WTC11 (cell line): Measurements from ENCODE around the gene KCND1. TPM values are rescaled to one million over a fixed set of nuclear protein-coding genes. Genes with fewer than 3 reads are reported as not detected.

Experiments used
- ATAC-seq: fragments of 200-7000 bp; cut with Tn5 transposase; 2 replicates; pipeline ENCODE4 v1.10.0; 2021; ENCODE audit warnings: mild to moderate bottlenecking, moderate library complexity
- CTCF ChIA-PET: fragments of 300-600 bp; sonication (Branson Sonifier 250); formaldehyde crosslinking; loops from one replicate; lab custom pipeline; 2021; ENCODE audit warnings: antibody characterized with exemption; lab: Charles Lee
- POLR2A ChIA-PET: fragments of 350-600 bp; sonication (Branson Sonifier 250); formaldehyde crosslinking; loops from one replicate; lab custom pipeline; 2021; ENCODE audit warnings: antibody characterized with exemption; lab: Charles Lee
- DNase-seq: peaks from one replicate; pipeline ENCODE4 v3.0.0; 2021; ENCODE audit warnings: low spot score
- H3K27ac Mint-ChIP-seq: 2 replicates; pipeline ENCODE4 v1.8.0; 2021; ENCODE audit warnings: mixed read lengths
- H3K27me3 Mint-ChIP-seq: 2 replicates; pipeline ENCODE4 v1.8.0; 2021; ENCODE audit warnings: low read depth, mild to moderate bottlenecking, moderate library complexity, mixed read lengths
- H3K36me3 Mint-ChIP-seq: 2 replicates; pipeline ENCODE4 v1.8.0; 2021; ENCODE audit warnings: mixed read lengths
- H3K4me1 Mint-ChIP-seq: 2 replicates; pipeline ENCODE4 v1.8.0; 2022; ENCODE audit warnings: mixed read lengths
- H3K4me3 Mint-ChIP-seq: 2 replicates; pipeline ENCODE4 v1.8.0; 2021; ENCODE audit warnings: mild to moderate bottlenecking, moderate library complexity, mixed read lengths
- H3K9me3 Mint-ChIP-seq: 2 replicates; pipeline ENCODE4 v1.8.0; 2021; ENCODE audit warnings: mixed read lengths
- AFF4 ChIP-seq: sonication (generic); formaldehyde crosslinking; IDR thresholded peaks from 2 replicates; pipeline ENCODE4 v1.8.1; 2023; ENCODE audit warnings: mild to moderate bottlenecking, missing genetic modification reagents, borderline replicate concordance
- ATF1 ChIP-seq: sonication (generic); formaldehyde crosslinking; IDR thresholded peaks from 2 replicates; pipeline ENCODE4 v1.8.1; 2023; ENCODE audit warnings: mild to moderate bottlenecking, moderate library complexity, missing genetic modification reagents
- ATF2 ChIP-seq: sonication (generic); formaldehyde crosslinking; IDR thresholded peaks from 2 replicates; pipeline ENCODE4 v1.8.1; 2022; ENCODE audit warnings: low read depth, missing genetic modification reagents, borderline replicate concordance
- ATF3 ChIP-seq: sonication (generic); formaldehyde crosslinking; conservative IDR thresholded peaks from 2 replicates; pipeline ENCODE4 v1.8.1; 2022; ENCODE audit warnings: mild to moderate bottlenecking, missing genetic modification reagents
- CREB1 ChIP-seq: sonication (generic); formaldehyde crosslinking; IDR thresholded peaks from 2 replicates; pipeline ENCODE4 v1.8.0; 2023; ENCODE audit warnings: mild to moderate bottlenecking, missing genetic modification reagents
- ESRRA ChIP-seq: sonication (generic); formaldehyde crosslinking; IDR thresholded peaks from 2 replicates; pipeline ENCODE4 v1.8.1; 2022; ENCODE audit warnings: mild to moderate bottlenecking, missing genetic modification reagents, borderline replicate concordance
- IRF2 ChIP-seq: sonication (generic); formaldehyde crosslinking; IDR thresholded peaks from 2 replicates; pipeline ENCODE4 v1.8.0; 2022; ENCODE audit warnings: low read depth, missing genetic modification reagents, borderline replicate concordance
- JAZF1 ChIP-seq: fragments of 250-450 bp; sonication (Bioruptor Pico); IDR thresholded peaks from 2 replicates; pipeline ENCODE4 v1.9.0; 2021; ENCODE audit warnings: moderate library complexity, mild to moderate bottlenecking, inconsistent platforms
- MYBL2 ChIP-seq: sonication (generic); formaldehyde crosslinking; IDR thresholded peaks from 2 replicates; pipeline ENCODE4 v1.8.1; 2023; ENCODE audit warnings: mild to moderate bottlenecking, moderate library complexity, missing genetic modification reagents
- NR2C2 ChIP-seq: sonication (generic); formaldehyde crosslinking; IDR thresholded peaks from 2 replicates; pipeline ENCODE4 v1.8.0; 2022; ENCODE audit warnings: mild to moderate bottlenecking, missing genetic modification reagents
- OVOL2 ChIP-seq: fragments of 250-450 bp; sonication (Bioruptor Pico); IDR thresholded peaks from 2 replicates; pipeline ENCODE4 v1.9.0; 2021; ENCODE audit warnings: mild to moderate bottlenecking, borderline replicate concordance
- RORB ChIP-seq: fragments of 250-450 bp; sonication (Bioruptor Pico); IDR thresholded peaks from 2 replicates; pipeline ENCODE4 v1.9.0; 2021; ENCODE audit warnings: mild to moderate bottlenecking
- SMAD3 ChIP-seq: sonication (generic); formaldehyde crosslinking; IDR thresholded peaks from 2 replicates; pipeline ENCODE4 v1.8.0; 2022; ENCODE audit warnings: missing genetic modification reagents, mild to moderate bottlenecking, borderline replicate concordance
- ZBTB21 ChIP-seq: sonication (generic); formaldehyde crosslinking; IDR thresholded peaks from 2 replicates; pipeline ENCODE4 v1.8.1; 2023; ENCODE audit warnings: mild to moderate bottlenecking, missing genetic modification reagents, borderline replicate concordance
- ZNF138 ChIP-seq: sonication (generic); formaldehyde crosslinking; conservative IDR thresholded peaks from 2 replicates; pipeline ENCODE4 v1.8.1; 2022; ENCODE audit warnings: mild to moderate bottlenecking, moderate library complexity, missing genetic modification reagents
- ZNF219 ChIP-seq: sonication (generic); formaldehyde crosslinking; IDR thresholded peaks from 2 replicates; pipeline ENCODE4 v1.8.0; 2023; ENCODE audit warnings: missing genetic modification reagents, mild to moderate bottlenecking, borderline replicate concordance
- ZNF232 ChIP-seq: sonication (generic); formaldehyde crosslinking; IDR thresholded peaks from 2 replicates; pipeline ENCODE4 v1.8.0; 2022; ENCODE audit warnings: mild to moderate bottlenecking, missing genetic modification reagents
- ZNF671 ChIP-seq: fragments of 250-450 bp; sonication (Bioruptor Pico); IDR thresholded peaks from 2 replicates; pipeline ENCODE4 v1.8.0; 2021; ENCODE audit warnings: mild to moderate bottlenecking
- total RNA-seq: library from RNA; stranded (reverse); gene quantifications from 3 replicates; pipeline ENCODE4 v1.2.3, GENCODE V29; 2021
- TF ChIP-seq, protein P1 (sequence below): sonication (generic); formaldehyde crosslinking; conservative IDR thresholded peaks from 2 replicates; pipeline ENCODE4 v1.8.1; 2023; ENCODE audit warnings: mild to moderate bottlenecking, low read depth, missing genetic modification reagents, moderate library complexity

The KCND1 gene
- total RNA-seq, 1 experiment from 2014 or later = 5.4 TPM

GRCh38 chrX:48948589-48948988, 23.1 kb downstream of the KCND1 start:
- no peak overlapping the region for H3K27ac Mint-ChIP-seq
- CTCF ChIA-PET = no interaction called here

GRCh38 chrX:48945517-48946348, 25.9 kb downstream of the KCND1 start:
- TF ChIP-seq ESRRA (CRISPR knock-in tag) = no peak
- TF ChIP-seq ATF1 (CRISPR knock-in tag) = no peak
- TF ChIP-seq ATF3 (CRISPR knock-in tag) = no peak
- TF ChIP-seq, all 79 proteins: peak for 0
- ATAC-seq (peak; percentile 97), DNase-seq (peak; percentile 49)
- ChIA-PET CTCF (interaction anchor here (0.6 to 1.4 kb wide), 6 partner anchors 26 to 105 kb away, joined by 3 to 6 read pairs (median 4); partner anchors contain the start of gene SLC35A2), POLR2A (interaction anchor here (0.7 kb wide), 1 partner anchor 36 kb away, joined by 16 read pairs; no protein-coding TSS in a partner anchor)
- no peak overlapping the region for H3K4me3 Mint-ChIP-seq
- H3K27me3 Mint-ChIP-seq = no peaks in the 10 kb centered on the region
- H3K27ac Mint-ChIP-seq = peak overlapping the region; percentile 89
- peaks cover 17% of the 10 kb centered on the region for H3K4me1 Mint-ChIP-seq
- H3K9me3 Mint-ChIP-seq = no peaks in the 10 kb centered on the region
- peaks cover 14% of the 10 kb centered on the region for H3K36me3 Mint-ChIP-seq

More at GRCh38 chrX:48948589-48948988, 23.1 kb downstream of the KCND1 start:
- no peak overlapping the region for H3K4me3 Mint-ChIP-seq
- H3K27me3 Mint-ChIP-seq = no peaks in the 10 kb centered on the region
- DNase-seq (no peak), ATAC-seq (no peak)
- POLR2A ChIA-PET = no interaction called here
- H3K4me1 Mint-ChIP-seq = 0 out of 2 replicates have a peak, but pooled peaks cover 3% of the 10 kb centered on the region
- 0 out of 2 replicates have a peak, but pooled peaks cover 4% of the 10 kb centered on the region for H3K36me3 Mint-ChIP-seq
- no peaks in the 10 kb centered on the region for H3K9me3 Mint-ChIP-seq
- no peak for TF ChIP-seq AFF4 (CRISPR knock-in tag)
- TF ChIP-seq, protein P1, sequence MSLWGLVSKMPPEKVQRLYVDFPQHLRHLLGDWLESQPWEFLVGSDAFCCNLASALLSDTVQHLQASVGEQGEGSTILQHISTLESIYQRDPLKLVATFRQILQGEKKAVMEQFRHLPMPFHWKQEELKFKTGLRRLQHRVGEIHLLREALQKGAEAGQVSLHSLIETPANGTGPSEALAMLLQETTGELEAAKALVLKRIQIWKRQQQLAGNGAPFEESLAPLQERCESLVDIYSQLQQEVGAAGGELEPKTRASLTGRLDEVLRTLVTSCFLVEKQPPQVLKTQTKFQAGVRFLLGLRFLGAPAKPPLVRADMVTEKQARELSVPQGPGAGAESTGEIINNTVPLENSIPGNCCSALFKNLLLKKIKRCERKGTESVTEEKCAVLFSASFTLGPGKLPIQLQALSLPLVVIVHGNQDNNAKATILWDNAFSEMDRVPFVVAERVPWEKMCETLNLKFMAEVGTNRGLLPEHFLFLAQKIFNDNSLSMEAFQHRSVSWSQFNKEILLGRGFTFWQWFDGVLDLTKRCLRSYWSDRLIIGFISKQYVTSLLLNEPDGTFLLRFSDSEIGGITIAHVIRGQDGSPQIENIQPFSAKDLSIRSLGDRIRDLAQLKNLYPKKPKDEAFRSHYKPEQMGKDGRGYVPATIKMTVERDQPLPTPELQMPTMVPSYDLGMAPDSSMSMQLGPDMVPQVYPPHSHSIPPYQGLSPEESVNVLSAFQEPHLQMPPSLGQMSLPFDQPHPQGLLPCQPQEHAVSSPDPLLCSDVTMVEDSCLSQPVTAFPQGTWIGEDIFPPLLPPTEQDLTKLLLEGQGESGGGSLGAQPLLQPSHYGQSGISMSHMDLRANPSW = no peak
- no peak for TF ChIP-seq MYBL2 (CRISPR knock-in tag)
- TF ChIP-seq OVOL2 (CRISPR knock-in tag) = no peak
- no peak for TF ChIP-seq RORB (CRISPR knock-in tag)
- no peak for TF ChIP-seq ATF2
- TF ChIP-seq ZNF138 (CRISPR knock-in tag) = no peak
- no peak for TF ChIP-seq IRF2 (CRISPR knock-in tag)
- TF ChIP-seq SMAD3 (CRISPR knock-in tag) = no peak
- no peak for TF ChIP-seq ZNF219 (CRISPR knock-in tag)
- TF ChIP-seq ZNF671 (CRISPR knock-in tag) = no peak
- TF ChIP-seq NR2C2 (CRISPR knock-in tag) = no peak
- TF ChIP-seq ZNF232 (CRISPR knock-in tag) = no peak
- TF ChIP-seq CREB1 (CRISPR knock-in tag) = no peak
- TF ChIP-seq ZBTB21 (CRISPR knock-in tag) = no peak
- TF ChIP-seq JAZF1 (CRISPR knock-in tag) = no peak
- TF ChIP-seq, all 79 proteins: peak for 0
